T-helper 2 cell treated with Interferon-gamma antibody and Interleukin-4, amounts not matched to agents 5 μg/mL and 100 μg/mL, for 36 hours (primary cell): ENCODE results near the gene EEFSEC.
A peak's percentile ranks its signal among the peaks of the same experiment; 100 is the strongest.

ENCODE experiments used
- DNase-seq: peaks from one replicate; pipeline ENCODE4 v3.0.0; 2021; ENCODE audit warnings: low spot score
- H3K27ac Mint-ChIP-seq: one replicate; pipeline ENCODE4 v1.8.0; 2021; ENCODE audit warnings: mild to moderate bottlenecking, mixed read lengths
- H3K27me3 Mint-ChIP-seq: one replicate; pipeline ENCODE4 v1.8.0; 2021; ENCODE audit warnings: low read depth, mixed read lengths
- H3K36me3 Mint-ChIP-seq: one replicate; pipeline ENCODE4 v1.8.0; 2021; ENCODE audit warnings: low read depth, mixed read lengths
- H3K4me1 Mint-ChIP-seq: one replicate; pipeline ENCODE4 v1.8.0; 2021; ENCODE audit warnings: low read depth, mixed read lengths
- H3K4me3 Mint-ChIP-seq: one replicate; pipeline ENCODE4 v1.8.0; 2022; ENCODE audit warnings: mild to moderate bottlenecking, moderate library complexity, mixed read lengths
- H3K9me3 Mint-ChIP-seq: one replicate; pipeline ENCODE4 v1.8.0; 2021; ENCODE audit warnings: mixed read lengths

EEFSEC gene

DNA sequence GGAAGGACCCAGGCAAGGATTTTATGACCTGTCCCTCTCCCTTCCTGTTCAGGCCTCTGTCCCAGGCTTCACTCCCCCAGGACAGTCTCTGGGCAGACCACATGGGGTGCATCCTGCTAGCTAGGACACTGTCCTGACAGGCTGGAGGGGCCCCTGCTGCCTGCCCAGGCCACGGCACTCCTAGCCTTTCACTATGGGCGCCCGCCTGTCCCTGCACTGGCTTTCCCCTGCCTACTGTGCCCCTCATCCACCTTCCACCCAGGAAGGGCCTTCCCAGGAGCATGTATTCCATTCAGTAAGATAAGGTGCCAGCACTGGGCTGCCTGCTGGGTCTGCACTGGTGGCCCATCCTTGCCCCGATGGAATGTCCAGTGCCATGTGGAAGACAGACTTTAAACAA, 168.1 kb downstream of the EEFSEC start:
- DNase-seq: no peak
- Mint-ChIP-seq H3K9me3 (no peaks in the 10 kb centered on the region), H3K27me3 (no peaks in the 10 kb centered on the region)

DNA sequence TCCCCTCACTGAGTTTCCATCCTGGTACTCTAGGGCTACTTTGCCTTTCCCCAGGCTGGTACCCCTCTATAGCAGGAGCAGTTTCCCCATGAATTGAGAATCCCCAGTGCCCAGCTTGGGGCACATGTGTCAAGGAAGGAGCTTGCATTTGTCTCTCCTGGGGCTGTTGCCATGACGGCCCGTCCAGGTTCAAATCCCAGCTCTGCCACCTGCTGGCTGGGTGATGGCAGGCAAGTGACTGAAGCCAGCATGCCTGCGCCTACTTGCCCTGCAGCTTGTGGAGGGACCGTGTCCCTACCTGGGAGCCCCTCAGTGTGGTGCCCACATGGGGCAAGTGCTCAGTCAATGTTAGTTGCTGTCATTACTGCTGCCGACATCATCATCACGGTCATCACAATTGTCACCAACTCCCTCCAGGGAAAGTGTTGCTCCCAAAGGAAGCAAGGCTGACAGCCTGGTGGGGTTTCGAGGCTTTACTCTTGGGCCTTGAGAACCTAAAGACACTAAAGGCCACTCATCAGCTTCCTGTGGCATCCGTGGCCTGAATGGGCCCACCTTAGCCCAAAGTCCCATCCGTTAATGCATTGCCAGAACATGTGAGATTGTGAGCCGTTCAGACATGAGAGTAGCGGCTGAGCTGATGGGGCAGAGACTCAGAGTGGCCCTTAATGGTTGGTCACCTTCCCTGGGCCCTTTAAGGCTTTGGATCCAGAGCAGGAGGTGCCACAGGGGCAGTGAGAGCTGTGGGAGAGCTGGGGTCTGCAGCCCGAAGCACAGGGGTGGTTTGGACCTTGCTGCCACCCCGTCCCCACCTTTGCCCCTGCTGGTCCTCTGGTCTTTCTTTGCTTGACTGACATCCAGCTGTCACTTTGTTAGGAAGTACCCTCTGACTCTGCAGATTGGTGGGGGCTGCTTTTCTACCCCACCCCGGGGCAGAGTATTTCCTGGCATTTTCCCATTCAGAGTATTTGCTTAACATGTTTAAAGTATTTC, 169.0 kb downstream of the EEFSEC start:
- peak; percentile 9 for DNase-seq
- Mint-ChIP-seq H3K36me3 (no peaks in the 10 kb centered on the region), H3K4me3 (no peak overlapping the region), H3K27ac (no peak overlapping the region), H3K9me3 (no peaks in the 10 kb centered on the region), H3K4me1 (peaks cover 13% of the 10 kb centered on the region), H3K27me3 (no peaks in the 10 kb centered on the region)

More for the DNA sequence above, 168.1 kb downstream of the EEFSEC start:
- H3K27ac Mint-ChIP-seq: no peak overlapping the region
- peaks cover 7% of the 10 kb centered on the region for H3K4me1 Mint-ChIP-seq
- H3K4me3 Mint-ChIP-seq: no peak overlapping the region
- no peaks in the 10 kb centered on the region for H3K36me3 Mint-ChIP-seq

GRCh38 chr3:128323206-128324081, 170.2 kb downstream of the EEFSEC start:
- DNase-seq: no peak
- Mint-ChIP-seq H3K27ac (no peak overlapping the region), H3K27me3 (no peaks in the 10 kb centered on the region), H3K36me3 (no peaks in the 10 kb centered on the region), H3K9me3 (no peaks in the 10 kb centered on the region), H3K4me3 (no peak overlapping the region), H3K4me1 (peaks cover 15% of the 10 kb centered on the region)

GRCh38 chr3:128324911-128325592, 171.8 kb downstream of the EEFSEC start:
- no peak for DNase-seq
- Mint-ChIP-seq H3K9me3 (no peaks in the 10 kb centered on the region), H3K27me3 (no peaks in the 10 kb centered on the region), H3K4me1 (peaks cover 15% of the 10 kb centered on the region), H3K4me3 (no peak overlapping the region), H3K27ac (no peak overlapping the region), H3K36me3 (no peaks in the 10 kb centered on the region)

DNA sequence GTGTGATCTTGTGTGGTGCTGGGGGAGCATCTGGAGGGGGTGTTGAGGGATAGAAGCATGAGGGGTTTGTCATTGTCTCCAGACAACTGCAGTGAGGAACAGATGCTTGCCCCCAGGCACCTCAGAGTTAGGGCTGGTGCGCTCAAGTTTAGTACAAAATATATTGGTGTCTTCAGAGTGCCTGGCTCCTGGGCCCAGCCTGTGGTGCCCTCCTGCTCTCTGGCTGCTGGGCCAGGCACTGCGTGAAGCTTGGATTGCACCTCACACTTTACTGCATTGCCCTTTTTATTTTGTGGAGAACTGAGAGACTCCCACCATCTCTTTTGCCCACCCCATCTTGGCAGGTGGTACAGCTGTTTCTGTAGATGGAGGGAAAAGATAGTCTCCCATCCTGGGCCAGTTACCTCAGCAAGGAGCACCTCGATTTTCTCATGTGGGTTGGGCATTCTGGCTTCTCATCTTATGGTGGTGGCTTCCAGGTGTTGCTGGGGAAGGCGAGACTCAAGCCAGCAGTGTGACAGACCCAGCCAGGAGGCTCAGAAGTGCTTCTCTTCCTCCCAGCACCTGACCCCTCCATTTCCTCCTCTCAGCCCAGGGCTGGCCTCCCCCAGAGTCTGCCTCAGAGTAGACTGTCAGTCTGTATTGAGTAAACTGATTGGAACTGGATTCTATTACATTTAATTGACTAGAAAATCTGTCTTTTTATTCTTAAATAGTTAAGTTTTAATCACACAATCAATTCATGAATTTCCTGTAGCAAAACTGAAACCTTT, 173.0 kb downstream of the EEFSEC start:
- no peak for DNase-seq
- Mint-ChIP-seq H3K27me3 (no peaks in the 10 kb centered on the region), H3K4me3 (peak overlapping the region; percentile 3), H3K4me1 (peaks cover 15% of the 10 kb centered on the region), H3K9me3 (no peaks in the 10 kb centered on the region), H3K36me3 (no peaks in the 10 kb centered on the region), H3K27ac (peak overlapping the region; percentile 44)

DNA sequence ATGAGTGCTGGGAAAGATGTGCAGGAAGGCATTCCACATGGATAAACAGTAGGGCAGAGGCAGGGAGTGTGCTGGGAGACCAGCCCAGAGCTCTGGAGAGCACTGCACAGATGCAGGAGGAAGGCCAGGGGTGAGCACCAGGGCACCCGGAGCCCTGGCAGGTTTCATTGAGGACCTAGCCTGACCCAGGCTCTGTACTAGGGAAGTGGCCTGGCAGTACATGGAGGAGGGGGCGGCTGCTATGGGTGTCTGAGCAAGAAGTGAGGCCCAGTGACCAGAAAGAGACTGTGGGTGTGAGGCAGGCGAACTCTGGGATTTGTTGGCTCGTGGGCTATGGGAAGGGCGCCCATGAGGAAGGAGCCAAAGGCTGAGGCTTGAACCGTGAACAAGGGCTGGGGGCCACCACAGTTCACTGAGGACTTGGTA, 174.3 kb downstream of the EEFSEC start:
- Mint-ChIP-seq H3K36me3 (no peaks in the 10 kb centered on the region), H3K9me3 (no peaks in the 10 kb centered on the region), H3K27me3 (no peaks in the 10 kb centered on the region), H3K27ac (no peak overlapping the region), H3K4me3 (no peak overlapping the region), H3K4me1 (peaks cover 19% of the 10 kb centered on the region)
- DNase-seq: no peak

DNA sequence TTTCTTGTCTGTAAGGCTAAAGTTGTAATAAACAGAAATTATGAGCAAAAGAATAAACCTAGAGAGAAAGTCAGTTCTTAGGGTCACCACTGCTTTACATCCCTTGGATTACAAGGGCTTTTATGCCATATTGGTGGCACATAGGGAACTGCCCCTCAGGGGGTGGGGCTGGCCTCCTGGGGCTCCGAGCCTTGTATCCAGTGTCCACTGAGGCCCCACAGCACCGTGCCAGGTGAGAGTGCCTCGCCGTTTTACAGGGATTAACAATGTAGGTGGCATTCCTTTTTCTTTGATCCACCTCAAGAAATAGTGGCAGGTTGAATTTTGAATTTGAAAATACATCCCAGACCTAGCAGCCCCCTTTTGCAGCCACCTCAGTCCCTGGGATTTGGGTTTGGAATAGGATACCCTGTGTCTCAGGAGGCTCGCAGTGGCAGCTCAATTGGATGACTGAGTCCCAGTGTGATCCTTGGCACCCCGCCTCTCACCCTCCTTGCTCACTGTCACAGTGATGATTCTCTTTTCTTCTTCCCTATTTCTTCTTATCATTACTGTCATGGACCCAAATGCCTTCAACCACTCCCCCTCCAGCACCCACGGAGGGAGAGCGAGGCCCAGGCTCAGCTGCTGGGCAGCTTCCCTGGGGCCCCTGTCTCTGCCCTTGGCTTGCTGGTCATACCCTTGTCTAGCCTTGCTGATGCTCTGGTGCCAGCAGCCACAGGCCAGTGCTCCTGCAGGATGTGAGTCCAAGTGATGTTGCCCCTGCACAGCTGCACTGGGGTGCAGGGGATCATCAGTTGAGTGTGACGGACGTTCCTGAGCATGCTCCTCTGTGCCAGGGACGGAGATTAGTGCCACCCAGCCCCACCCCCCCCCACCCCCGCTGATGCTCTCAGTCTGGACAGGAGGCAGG, 175.5 kb downstream of the EEFSEC start:
- no peaks in the 10 kb centered on the region for H3K9me3 Mint-ChIP-seq
- DNase-seq: no peak
- H3K36me3 Mint-ChIP-seq: no peaks in the 10 kb centered on the region
- H3K4me3 Mint-ChIP-seq: no peak overlapping the region
- H3K27ac Mint-ChIP-seq: no peak overlapping the region
- no peaks in the 10 kb centered on the region for H3K27me3 Mint-ChIP-seq
- H3K4me1 Mint-ChIP-seq: peaks cover 19% of the 10 kb centered on the region

- H3K36me3 Mint-ChIP-seq: no peaks in the 10 kb centered on the region
- peaks cover 19% of the 10 kb centered on the region for H3K4me1 Mint-ChIP-seq
- H3K4me3 Mint-ChIP-seq: no peak overlapping the region
- DNase-seq: no peak
- H3K27ac Mint-ChIP-seq: no peak overlapping the region
- no peaks in the 10 kb centered on the region for H3K9me3 Mint-ChIP-seq
- H3K27me3 Mint-ChIP-seq: no peaks in the 10 kb centered on the region
Measured at GRCh38 chr3:128329491-128330213, 176.4 kb downstream of the EEFSEC start.

GRCh38 chr3:128330214-128330842, 177.0 kb downstream of the EEFSEC start:
- Mint-ChIP-seq H3K9me3 (no peaks in the 10 kb centered on the region), H3K27me3 (no peaks in the 10 kb centered on the region), H3K4me1 (peaks cover 19% of the 10 kb centered on the region), H3K36me3 (no peaks in the 10 kb centered on the region), H3K27ac (no peak overlapping the region), H3K4me3 (no peak overlapping the region)
- no peak for DNase-seq

DNA sequence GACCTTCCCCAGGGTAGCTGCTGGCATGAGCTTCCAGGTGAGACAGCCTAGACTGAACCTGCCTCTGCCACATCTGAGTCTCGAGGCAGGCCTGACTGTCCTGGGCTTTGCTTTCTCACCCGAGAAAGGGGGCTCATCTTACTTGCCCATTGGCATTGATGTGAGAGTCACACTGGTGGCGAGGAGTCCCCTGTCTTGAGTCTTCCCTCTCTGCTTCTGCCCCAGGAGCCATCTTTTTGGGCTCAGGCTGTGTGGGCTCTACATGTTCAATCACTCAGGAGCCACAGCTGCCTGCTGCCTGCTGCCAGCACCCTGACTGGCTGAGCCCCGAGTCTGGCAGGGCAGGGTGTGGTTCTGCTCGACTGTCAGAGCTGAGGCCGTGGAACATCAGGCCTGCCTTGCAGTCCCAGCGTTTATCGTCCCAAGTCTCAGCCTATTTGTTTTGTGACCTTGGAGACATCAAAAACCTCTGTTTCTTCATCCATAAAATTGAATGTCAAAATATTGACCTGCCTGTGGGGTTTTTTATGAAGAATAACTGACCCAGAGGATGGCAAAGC, 180.9 kb downstream of the EEFSEC start:
- Mint-ChIP-seq H3K4me1 (peaks cover 3% of the 10 kb centered on the region), H3K36me3 (no peaks in the 10 kb centered on the region), H3K9me3 (no peaks in the 10 kb centered on the region), H3K27me3 (no peaks in the 10 kb centered on the region), H3K27ac (no peak overlapping the region), H3K4me3 (no peak overlapping the region)
- no peak for DNase-seq

DNA sequence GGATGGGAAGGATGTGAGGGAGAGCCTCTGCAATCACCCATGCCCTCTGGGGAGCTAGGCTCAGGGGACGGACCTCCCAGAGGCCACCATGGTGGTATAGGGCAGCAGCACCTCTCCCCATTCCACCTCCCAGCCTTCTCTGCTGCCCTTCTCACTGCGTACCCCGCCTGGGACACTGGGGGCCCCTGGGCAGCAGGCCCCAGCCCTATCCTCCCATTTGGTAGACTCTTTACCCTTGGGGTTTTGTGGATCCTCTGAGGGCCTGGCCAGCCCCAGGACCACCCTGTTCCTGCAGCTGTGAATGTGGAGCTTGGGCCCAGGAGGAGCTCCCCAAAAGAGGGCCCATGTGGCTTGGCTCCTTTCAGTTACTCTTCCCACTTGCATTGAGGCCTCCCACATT, 181.5 kb downstream of the EEFSEC start:
- no peaks in the 10 kb centered on the region for H3K9me3 Mint-ChIP-seq
- H3K4me1 Mint-ChIP-seq: peaks cover 3% of the 10 kb centered on the region
- no peak overlapping the region for H3K4me3 Mint-ChIP-seq
- no peak for DNase-seq
- H3K27me3 Mint-ChIP-seq: no peaks in the 10 kb centered on the region
- H3K36me3 Mint-ChIP-seq: no peaks in the 10 kb centered on the region
- no peak overlapping the region for H3K27ac Mint-ChIP-seq
